Hepatocyte (in vitro differentiated cells): ENCODE data around the gene NDUFA7. TPM values are rescaled to one million over a fixed set of nuclear protein-coding genes. Genes with fewer than 3 reads are reported as not detected.

ENCODE experiments used
- DNase-seq: peaks from one replicate; pipeline ENCODE4 v3.0.0-alpha.2; 2016; ENCODE audit warnings: low spot score
- H2AFZ ChIP-seq: fragments of 200-600 bp; sonication (generic); 2 replicates; pipeline ENCODE4 v1.6.0; 2016; ENCODE audit warnings: antibody characterized with exemption, mild to moderate bottlenecking
- H3K27ac ChIP-seq: fragments of 200-600 bp; sonication (generic); 2 replicates; pipeline ENCODE4 v1.5.1; 2016; ENCODE audit warnings: mild to moderate bottlenecking
- H3K27me3 ChIP-seq: fragments of 200-600 bp; sonication (generic); 2 replicates; pipeline ENCODE4 v1.6.1; 2016
- H3K36me3 ChIP-seq: fragments of 200-600 bp; sonication (generic); replicated peaks from 2 replicates; pipeline ENCODE4 v1.5.1; 2016; ENCODE audit warnings: low read depth; ENCODE audit not compliant: insufficient read depth
- H3K4me1 ChIP-seq: fragments of 200-600 bp; sonication (generic); 2 replicates; pipeline ENCODE4 v1.5.1; 2016; ENCODE audit warnings: mild to moderate bottlenecking, moderate library complexity; ENCODE audit not compliant: insufficient read depth
- H3K4me2 ChIP-seq: fragments of 200-600 bp; sonication (generic); 2 replicates; pipeline ENCODE4 v1.6.0; 2016
- H3K4me3 ChIP-seq: fragments of 200-600 bp; sonication (generic); 2 replicates; pipeline ENCODE4 v1.5.1; 2016; ENCODE audit warnings: mild to moderate bottlenecking
- H3K79me2 ChIP-seq: fragments of 200-600 bp; sonication (generic); 2 replicates; pipeline ENCODE4 v1.6.0; 2017; ENCODE audit warnings: mild to moderate bottlenecking
- H3K9me2 ChIP-seq: fragments of 200-600 bp; sonication (generic); replicated peaks from 2 replicates; pipeline ENCODE4 v1.6.0; 2017; ENCODE audit warnings: mild to moderate bottlenecking; ENCODE audit not compliant: insufficient read depth
- H3K9me3 ChIP-seq: fragments of 200-600 bp; sonication (generic); 2 replicates; pipeline ENCODE4 v1.5.1; 2016; ENCODE audit warnings: low read depth, mild to moderate bottlenecking
- H4K20me1 ChIP-seq: fragments of 200-600 bp; sonication (generic); 2 replicates; pipeline ENCODE4 v1.6.0; 2016; ENCODE audit warnings: mild to moderate bottlenecking; ENCODE audit not compliant: insufficient read depth, poor library complexity, severe bottlenecking
- CTCF ChIP-seq: fragments of 200-600 bp; sonication (generic); IDR thresholded peaks from 2 replicates; pipeline ENCODE4 v1.5.1; 2016; ENCODE audit warnings: antibody characterized with exemption, mild to moderate bottlenecking; ENCODE audit not compliant: poor library complexity
- EZH2 ChIP-seq: fragments of 200-600 bp; sonication (generic); IDR thresholded peaks from 2 replicates; pipeline ENCODE4 v1.6.1; 2016; ENCODE audit warnings: antibody characterized with exemption, mild to moderate bottlenecking, borderline replicate concordance
- EZH2phosphoT487 ChIP-seq: fragments of 200-600 bp; sonication (generic); IDR thresholded peaks from one replicate; pipeline ENCODE4 v1.6.1; 2018; ENCODE audit warnings: antibody characterized with exemption, mild to moderate bottlenecking, low read depth, moderate library complexity; ENCODE audit not compliant: unreplicated experiment, severe bottlenecking
- WGBS: methylation state at CpG from one replicate; pipeline ENCODE4 v1.1.6; 2016; ENCODE audit warnings: low lambda C conversion rate; ENCODE audit errors: missing lambda C conversion rate; 5-methylcytosine and 5-hydroxymethylcytosine counted together
- polyA plus RNA-seq: library from polyadenylated mRNA; unstranded; fragments of >200 nt; fragmentation: Nextera tagmentation; extraction: Ambion mirVana; gene quantifications from 2 replicates; pipeline ENCODE4 v1.2.1, GENCODE V29; 2016
- total RNA-seq: library from RNA; depleted of rRNA; stranded (reverse); fragments of >200 nt; gene quantifications from 2 replicates; pipeline ENCODE4 v1.2.3, GENCODE V29; 2014

NDUFA7 gene
- total and polyA plus RNA-seq, 2 experiments from 2014 or later: 34.4 to 115 TPM

GRCh38 chr19:8336660-8337059, 15.5 kb upstream of the NDUFA7 start:
- H3K4me1 ChIP-seq: peaks cover 10% of the 10 kb centered on the region
- no peak for DNase-seq
- no peaks in the 10 kb centered on the region for H3K9me3 ChIP-seq
- TF ChIP-seq EZH2: no peak
- TF ChIP-seq CTCF: no peak
- TF ChIP-seq EZH2phosphoT487: no peak
- peaks cover 41% of the 10 kb centered on the region for H3K27me3 ChIP-seq
- H4K20me1 ChIP-seq: no peaks in the 10 kb centered on the region
- no peaks in the 10 kb centered on the region for H3K9me2 ChIP-seq
- no peaks in the 10 kb centered on the region for H3K79me2 ChIP-seq
- no peak overlapping the region for H3K27ac ChIP-seq
- H3K36me3 ChIP-seq: no peaks in the 10 kb centered on the region
- H3K4me2 ChIP-seq: no peak overlapping the region
- no peak overlapping the region for H3K4me3 ChIP-seq
- 88% methylated on average over 7 of the region's 8 CpGs for WGBS
- no peak overlapping the region for H2AFZ ChIP-seq

GRCh38 chr19:8336072-8336569, 14.9 kb upstream of the NDUFA7 start:
- H3K4me3 ChIP-seq: no peak overlapping the region
- H3K4me2 ChIP-seq: no peak overlapping the region
- peaks cover 37% of the 10 kb centered on the region for H3K27me3 ChIP-seq

GRCh38 chr19:8335343-8336071, 14.3 kb upstream of the NDUFA7 start:
- peaks cover 10% of the 10 kb centered on the region for H3K4me1 ChIP-seq
- no peaks in the 10 kb centered on the region for H3K9me2 ChIP-seq
- no peak overlapping the region for H3K4me3 ChIP-seq
- peaks cover 37% of the 10 kb centered on the region for H3K27me3 ChIP-seq
- peak overlapping the region; percentile 72 for H3K4me2 ChIP-seq
- 9% methylated on average over 50 of the region's 79 CpGs for whole genome bisulfite sequencing
- no peak for DNase-seq
- no peaks in the 10 kb centered on the region for H4K20me1 ChIP-seq
- TF ChIP-seq EZH2 (no peak), CTCF (no peak), EZH2phosphoT487 (no peak)
- no peaks in the 10 kb centered on the region for H3K79me2 ChIP-seq
- no peaks in the 10 kb centered on the region for H3K9me3 ChIP-seq
- no peaks in the 10 kb centered on the region for H3K36me3 ChIP-seq
- no peak overlapping the region for H2AFZ ChIP-seq
- no peak overlapping the region for H3K27ac ChIP-seq

More at GRCh38 chr19:8336072-8336569, 14.9 kb upstream of the NDUFA7 start:
- TF ChIP-seq EZH2phosphoT487: no peak
- TF ChIP-seq CTCF: no peak
- TF ChIP-seq EZH2: no peak
- Histone ChIP-seq H3K79me2 (no peaks in the 10 kb centered on the region), H3K9me3 (no peaks in the 10 kb centered on the region), H3K9me2 (no peaks in the 10 kb centered on the region), H2AFZ (no peak overlapping the region), H4K20me1 (no peaks in the 10 kb centered on the region), H3K27ac (no peak overlapping the region), H3K4me1 (peaks cover 10% of the 10 kb centered on the region), H3K36me3 (no peaks in the 10 kb centered on the region)
- DNase-seq: no peak
- 61% methylated on average over 26 of the region's 27 CpGs for WGBS
